EH (cell line): Measurements from ENCODE around the gene C19orf18.
"Not testable (repeated sequence)": the region's sequence is repeated elsewhere in the genome, so short reads cannot be mapped to it uniquely, and the experiment has no call there.

Source experiments
- DNase-seq: peaks from one replicate; pipeline ENCODE4 v3.0.0-alpha.2; 2015; ENCODE audit warnings: low read depth

Gene C19orf18

GRCh38 chr19:57974434-57974833, at the start of gene C19orf18:
Gene C19orf18, minus strand, starts transcription at chr19:57974534. Its CDS starts 102 bp downstream, at chr19:57974432.
- no peak for DNase-seq

DNA sequence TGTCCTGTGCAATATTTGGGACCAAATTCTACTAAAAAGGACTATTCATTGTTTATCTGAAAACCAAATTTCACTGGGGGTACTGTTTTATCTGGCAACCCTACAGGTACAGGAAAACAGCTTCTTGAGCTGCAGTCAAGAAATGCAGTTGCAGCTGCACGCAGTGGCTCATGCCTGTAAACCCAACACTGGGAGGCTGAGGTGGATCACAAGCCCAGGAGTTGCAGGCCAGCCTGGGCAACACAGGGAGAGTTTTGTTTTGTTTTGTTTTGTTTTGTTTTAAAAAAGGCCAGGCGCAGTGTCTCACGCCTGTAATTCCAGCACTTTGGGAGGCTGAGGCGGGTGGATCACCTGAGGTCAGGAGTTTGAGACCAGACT, 47.9 kb upstream of the C19orf18 start:
- DNase-seq, result no peak

GRCh38 chr19:58021541-58022282, 47.4 kb upstream of the C19orf18 start:
- peak; percentile 41 for DNase-seq

- no peak for DNase-seq
Measured at GRCh38 chr19:58020129-58020528, 45.8 kb upstream of the C19orf18 start.

- no peak for DNase-seq
Measured at GRCh38 chr19:58014141-58014540, 39.8 kb upstream of the C19orf18 start.

DNA sequence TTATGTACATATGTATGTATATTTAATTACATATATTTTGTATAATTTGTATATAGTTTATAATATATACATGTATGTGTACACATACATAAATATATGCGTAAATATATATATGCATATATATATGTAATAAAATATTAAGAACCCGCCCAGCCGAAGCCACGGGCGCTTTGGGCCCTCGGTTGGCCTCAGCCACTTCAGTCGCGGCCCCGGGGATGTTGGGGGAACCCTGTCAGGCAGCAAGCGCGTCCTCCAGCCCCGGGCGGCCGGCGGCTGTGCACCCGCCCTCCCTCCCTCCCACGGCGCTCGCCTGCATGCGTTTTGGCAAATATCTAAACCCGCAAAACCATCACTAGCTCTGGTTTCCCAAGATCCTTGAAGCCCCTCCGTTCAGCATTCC, 36.2 kb upstream of the C19orf18 start:
- no peak for DNase-seq

DNA sequence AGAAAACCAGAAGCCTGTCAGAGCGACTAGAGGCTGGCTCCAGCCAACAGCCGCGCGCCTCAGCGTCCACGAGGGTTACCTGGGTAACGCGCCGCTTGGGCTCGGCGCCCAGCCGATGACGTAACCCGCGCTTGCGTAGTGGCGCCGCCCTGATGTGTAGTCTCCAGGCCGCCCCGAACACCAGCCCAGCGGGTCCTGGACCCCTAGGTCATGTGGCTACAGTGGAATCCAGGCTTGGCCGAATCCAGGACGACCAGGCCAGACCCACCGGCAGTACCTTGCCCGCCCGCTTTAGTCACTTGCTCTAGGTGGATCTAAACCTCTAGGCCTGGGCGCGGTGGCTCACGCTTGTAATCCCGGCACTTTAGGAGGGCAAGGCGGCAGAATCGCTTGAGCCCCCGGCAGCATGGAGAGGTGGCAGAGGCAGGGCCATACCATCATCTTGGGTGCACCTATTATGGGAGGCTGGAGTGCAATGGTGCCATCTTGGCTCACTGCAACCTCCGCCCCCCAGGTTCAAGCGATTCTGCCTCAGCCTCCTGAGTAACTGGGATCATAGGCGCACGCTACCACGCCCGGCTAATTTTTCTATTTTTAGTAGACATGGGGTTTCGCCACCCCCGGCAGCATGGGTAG, 35.5 kb upstream of the C19orf18 start:
- DNase-seq, result peak; percentile 41

DNA sequence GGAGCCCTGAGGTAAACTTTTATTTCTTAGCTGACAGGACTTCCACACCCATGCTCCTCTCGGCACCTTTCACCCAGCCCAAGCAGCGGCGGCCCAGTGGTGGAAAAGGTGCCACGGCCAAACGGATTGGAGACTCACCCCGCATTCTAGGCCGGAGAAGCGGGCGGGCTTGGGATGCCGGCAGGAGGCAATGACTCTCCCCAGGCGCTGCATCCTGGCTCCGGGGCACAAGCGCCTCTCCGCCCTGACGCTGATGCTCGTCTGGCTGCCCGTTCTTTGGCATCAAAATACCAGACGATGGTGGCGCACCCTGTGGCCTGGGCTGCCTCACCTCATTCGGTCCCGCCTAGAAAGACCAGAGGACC, 34.9 kb upstream of the C19orf18 start:
- peak; percentile 1 for DNase-seq

- DNase-seq, result not testable (repeated sequence)
Measured at GRCh38 chr19:58008877-58009276, 34.5 kb upstream of the C19orf18 start.

DNA sequence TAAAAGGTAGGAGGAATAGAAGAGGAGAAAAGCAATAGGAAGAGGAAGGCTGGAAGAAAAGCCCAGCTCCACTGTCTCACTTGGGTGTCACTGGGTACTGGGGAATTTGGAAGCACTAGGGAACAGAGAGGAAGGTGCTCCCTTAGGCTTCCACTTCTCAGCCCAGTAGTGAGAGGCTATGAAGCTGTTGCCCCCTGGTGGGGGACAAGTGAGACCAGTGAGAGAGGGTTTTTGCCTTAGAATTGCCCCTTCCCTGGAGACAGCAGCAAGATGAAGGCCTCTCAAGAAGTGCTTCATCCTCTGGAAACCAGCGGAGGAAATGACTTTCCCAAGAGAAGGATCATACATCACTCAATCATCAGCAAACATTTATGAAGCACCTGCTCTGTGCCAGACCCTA, 33.0 kb upstream of the C19orf18 start:
- DNase-seq, result no peak

GRCh38 chr19:58003174-58003828, 29.0 kb upstream of the C19orf18 start:
- no peak for DNase-seq

GRCh38 chr19:58002384-58003173, 28.2 kb upstream of the C19orf18 start, which contains the start of gene ZNF606:
Gene ZNF606, minus strand, starts transcription at chr19:58002820. Its CDS starts 1,501 bp downstream, at chr19:58001319.
- peak; percentile 85 for DNase-seq

- peak; percentile 22 for DNase-seq
Measured at GRCh38 chr19:58001895-58002369, 27.6 kb upstream of the C19orf18 start.

- no peak for DNase-seq
Measured at GRCh38 chr19:58000677-58001076, 26.3 kb upstream of the C19orf18 start.

DNA sequence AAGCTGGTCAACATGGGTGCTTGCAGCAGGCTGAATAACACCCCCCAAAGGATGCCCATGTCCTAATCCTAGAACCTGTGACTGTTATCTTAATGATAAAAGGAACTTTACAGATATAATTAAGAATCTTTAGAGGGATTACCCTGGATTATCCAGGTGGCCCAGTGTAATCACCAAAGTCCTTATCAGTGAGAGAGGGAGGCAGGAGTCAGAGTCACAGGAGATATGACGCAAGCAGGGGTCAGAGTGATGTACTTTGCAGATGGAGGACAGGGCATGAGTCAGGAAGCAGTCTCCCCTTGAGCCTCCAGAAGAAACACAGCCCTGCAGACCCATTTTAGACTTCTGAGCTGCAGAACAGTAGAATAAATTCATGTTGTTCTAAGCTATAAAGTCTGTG, 18.5 kb upstream of the C19orf18 start:
- no peak for DNase-seq

GRCh38 chr19:57978586-57979289, 4.4 kb upstream of the C19orf18 start:
- peak; percentile 6 for DNase-seq

DNA sequence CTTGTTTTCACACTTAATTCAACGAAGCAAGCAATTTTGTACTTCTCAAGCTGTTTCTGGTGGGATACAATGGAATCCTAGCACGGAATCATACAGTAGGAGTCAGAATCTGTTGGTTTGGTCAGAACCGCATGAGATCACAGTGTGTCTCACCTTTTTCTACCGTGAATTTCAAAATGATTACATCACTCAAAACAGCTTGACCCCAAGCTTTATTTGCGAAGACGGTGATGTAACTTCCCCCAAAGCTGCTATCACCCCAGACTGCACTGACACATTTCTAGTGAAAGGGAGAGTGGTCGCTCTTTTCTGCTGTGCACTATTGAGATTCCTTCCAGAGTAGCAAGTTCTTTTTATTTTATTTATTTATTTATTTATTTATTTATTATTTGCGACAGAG, 9.6 kb downstream of the C19orf18 start:
- no peak for DNase-seq

GRCh38 chr19:57961785-57962184, 12.5 kb downstream of the C19orf18 start:
- DNase-seq, result no peak

GRCh38 chr19:57954996-57955395, 19.3 kb downstream of the C19orf18 start:
- no peak for DNase-seq

DNA sequence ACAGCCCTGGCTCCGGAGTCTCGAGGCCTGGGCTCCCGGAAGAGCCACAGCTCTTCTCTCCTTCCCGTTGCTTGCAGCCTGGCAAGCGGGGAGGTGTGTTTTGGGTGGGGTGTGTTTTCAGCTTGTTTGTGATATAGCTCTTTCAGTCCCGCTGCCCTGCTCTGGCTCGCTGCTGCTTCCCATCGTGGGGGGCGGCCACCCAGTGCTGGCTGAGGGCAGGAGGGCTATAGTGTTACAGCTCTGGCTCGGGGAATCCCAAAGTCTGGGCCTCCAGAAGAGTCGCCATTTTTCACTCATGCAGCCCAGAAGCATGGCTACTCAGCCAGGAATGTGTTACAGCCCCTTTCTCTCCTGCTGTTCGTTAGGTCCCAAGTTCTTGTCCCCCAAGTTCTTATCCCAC, 24.6 kb downstream of the C19orf18 start:
- no peak for DNase-seq

DNA sequence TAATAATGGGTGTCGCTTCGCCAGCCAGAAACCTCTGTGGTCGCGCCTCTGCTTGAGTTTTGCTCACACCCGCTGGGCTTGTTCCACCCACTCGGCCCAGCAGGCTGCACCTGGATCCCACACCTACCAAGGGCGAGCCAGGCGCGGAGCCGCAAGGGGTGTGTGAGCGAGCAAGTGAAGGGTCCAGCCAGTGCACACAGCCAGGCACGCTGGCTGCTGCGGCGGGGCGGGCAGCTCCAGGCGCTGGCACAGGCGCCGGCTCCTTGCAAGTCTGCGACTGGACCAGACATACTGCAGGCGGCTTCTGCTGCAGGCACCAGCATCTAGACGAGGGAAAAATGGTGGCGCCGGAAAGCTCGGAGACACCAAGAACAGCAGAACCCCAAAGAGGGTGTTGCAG, 25.0 kb downstream of the C19orf18 start:
- DNase-seq, result no peak
